HG03457 (cell line): ENCODE results near the gene NUDT1.

Experiments used
- ATAC-seq: cut with Tn5 transposase; IDR thresholded peaks from one replicate; pipeline ENCODE4 v1.9.1; 2021; ENCODE audit warnings: moderate number of reproducible peaks; ENCODE audit not compliant: unreplicated experiment

The NUDT1 gene

DNA sequence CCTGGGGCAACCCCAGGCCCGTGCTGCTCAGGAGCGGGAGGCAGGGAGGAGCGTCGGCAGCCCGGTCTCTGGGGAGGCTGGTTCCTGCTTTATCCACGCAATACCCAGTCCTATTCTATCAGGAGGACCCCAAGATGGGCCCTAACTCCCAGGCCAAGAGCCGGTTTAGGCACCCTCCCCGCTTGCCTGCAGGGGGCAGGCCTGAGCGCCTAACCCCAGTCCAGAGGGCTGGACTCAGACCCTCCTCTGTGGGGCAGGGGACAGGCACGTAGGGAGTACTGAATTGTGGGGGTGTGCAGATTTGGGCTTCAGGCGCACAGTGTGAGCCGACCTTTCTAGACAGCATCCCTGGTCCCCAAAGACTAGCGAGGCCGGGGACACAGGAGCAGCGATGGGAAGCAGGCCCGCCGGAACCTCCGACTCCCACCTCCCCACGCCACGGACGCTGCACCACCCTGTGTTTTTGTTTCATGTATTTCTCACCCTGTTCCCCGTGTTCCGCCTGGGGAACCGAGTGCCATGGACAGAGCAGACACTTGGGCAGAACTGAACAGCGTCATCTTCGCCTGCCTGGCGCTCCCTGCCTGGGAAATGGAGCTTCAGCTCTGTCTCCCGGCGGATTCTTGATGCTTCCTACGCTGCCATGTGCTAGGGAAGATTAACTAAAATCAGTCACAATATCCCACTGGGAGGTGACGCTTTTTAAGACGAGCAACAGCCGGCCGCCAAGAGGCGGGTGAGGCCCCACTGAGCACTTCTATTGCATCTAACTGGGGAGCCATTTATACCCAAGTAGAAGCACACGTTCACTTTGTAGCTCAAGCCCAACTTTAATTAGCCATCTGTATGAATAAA is 5.3 kb downstream of the NUDT1 start:
- ATAC-seq = no peak

DNA sequence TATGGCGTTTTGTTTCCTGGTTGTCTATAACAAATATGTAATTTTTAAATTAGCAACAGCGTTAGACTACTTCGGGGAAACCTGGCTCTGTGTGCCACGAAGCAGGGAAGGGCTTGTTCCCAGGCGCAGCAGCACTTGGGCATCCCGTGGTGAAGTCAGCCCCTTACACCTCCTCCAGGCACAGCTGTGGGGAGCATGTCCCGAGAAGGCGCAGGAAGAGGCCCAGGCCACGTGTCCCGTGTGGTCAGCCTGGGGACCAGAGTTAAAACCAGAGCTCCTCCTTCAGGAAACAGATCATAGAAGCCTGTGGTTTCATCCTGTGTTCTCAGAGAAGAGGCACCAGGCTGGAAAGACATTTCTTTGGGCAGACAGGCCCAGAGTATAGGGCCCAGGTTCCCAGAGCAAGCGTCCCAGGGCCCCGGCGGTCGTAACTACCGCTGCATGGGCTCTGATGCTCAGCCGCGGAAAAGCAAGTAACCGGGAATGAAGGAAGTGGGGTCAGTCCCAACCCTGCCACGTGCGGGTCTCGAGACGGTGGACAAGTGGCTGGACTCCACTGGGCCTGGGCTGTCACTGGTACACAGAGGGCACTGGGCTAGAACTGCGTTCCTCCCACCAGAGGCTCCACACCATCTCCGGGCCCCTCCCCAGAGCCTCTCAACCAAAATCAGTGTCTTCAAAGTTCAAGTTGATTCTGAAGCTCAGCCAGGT is 7.1 kb downstream of the NUDT1 start:
- no peak for ATAC-seq

DNA sequence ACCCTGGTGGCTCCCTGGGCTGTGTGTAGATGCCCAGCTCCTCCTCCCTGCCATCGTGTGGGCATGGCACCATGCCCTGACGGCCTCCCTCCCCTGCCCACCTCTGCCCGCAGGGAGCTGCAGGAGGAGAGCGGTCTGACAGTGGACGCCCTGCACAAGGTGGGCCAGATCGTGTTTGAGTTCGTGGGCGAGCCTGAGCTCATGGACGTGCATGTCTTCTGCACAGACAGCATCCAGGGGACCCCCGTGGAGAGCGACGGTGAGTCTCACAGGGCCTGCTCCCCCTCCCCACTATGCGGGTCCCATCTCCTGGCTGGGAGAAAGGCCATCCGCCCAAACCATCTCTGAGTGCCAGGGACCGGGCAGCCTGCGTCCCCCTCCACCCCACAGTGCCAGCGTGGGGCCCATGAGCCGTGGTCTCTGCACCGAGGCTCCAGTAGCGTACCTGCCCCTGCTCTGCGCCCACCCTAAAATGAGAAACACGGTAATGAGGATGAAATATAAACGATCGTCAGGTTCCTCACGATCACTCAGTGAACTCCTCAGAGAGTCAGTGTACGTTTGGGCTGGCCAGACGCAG is 7.8 kb downstream of the NUDT1 start:
- ATAC-seq = no peak

- no peak for ATAC-seq
Measured at GRCh38 chr7:2251381-2251780, 9.4 kb downstream of the NUDT1 start.

GRCh38 chr7:2251841-2252771 is 10.1 kb downstream of the NUDT1 start:
- ATAC-seq = no peak

GRCh38 chr7:2253021-2253420 is 11.0 kb downstream of the NUDT1 start:
- ATAC-seq = no peak

GRCh38 chr7:2253525-2254244 is 11.7 kb downstream of the NUDT1 start:
- ATAC-seq = no peak

- no peak for ATAC-seq
Measured at GRCh38 chr7:2254429-2255144, 12.6 kb downstream of the NUDT1 start.

DNA sequence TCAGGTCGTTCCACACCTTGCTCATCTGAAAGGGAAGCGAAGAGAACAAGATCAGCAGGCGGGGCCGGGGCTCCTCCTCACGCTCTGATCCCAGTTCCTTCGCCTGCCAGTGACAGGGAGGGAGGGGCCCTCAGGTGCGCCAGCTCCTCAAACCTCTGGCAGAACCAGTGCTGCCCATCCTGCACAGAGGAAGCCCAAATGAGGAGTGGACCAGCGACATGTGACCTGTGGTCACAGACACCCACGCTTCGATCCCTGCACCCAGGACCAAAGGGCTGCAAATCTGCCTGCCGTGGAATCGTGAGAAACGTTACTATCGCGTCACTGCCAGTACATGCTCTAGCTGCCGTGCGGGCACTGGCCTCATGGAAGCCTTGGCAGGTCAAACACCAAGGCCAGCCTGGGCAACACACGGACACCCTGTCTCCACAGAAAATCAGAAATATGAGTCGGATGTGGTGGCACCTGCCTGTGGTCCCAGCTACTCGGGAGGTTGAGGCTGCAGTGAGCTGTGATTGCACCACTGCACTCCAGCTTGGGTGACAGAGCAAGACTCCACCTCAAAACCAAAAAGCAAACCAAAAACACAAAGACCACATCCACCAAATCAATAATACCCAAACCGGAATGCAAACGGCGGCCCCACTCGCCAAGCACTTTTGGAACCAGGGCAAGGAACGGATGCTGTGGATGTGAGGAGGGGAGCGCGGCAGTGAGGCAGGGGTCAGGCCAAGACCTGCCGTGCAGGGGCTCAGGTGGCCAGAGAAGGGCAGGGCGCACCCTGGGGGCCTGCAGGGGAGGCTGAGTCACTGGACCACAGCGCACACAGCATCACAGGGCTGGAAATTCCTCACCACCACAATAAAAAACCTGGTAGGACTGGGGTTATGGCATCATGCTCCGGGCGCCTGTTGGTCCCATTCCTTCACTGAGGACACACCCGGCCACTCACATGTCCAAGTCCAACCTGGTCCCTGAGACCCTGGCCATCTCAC is 13.4 kb downstream of the NUDT1 start:
- no peak for ATAC-seq

DNA sequence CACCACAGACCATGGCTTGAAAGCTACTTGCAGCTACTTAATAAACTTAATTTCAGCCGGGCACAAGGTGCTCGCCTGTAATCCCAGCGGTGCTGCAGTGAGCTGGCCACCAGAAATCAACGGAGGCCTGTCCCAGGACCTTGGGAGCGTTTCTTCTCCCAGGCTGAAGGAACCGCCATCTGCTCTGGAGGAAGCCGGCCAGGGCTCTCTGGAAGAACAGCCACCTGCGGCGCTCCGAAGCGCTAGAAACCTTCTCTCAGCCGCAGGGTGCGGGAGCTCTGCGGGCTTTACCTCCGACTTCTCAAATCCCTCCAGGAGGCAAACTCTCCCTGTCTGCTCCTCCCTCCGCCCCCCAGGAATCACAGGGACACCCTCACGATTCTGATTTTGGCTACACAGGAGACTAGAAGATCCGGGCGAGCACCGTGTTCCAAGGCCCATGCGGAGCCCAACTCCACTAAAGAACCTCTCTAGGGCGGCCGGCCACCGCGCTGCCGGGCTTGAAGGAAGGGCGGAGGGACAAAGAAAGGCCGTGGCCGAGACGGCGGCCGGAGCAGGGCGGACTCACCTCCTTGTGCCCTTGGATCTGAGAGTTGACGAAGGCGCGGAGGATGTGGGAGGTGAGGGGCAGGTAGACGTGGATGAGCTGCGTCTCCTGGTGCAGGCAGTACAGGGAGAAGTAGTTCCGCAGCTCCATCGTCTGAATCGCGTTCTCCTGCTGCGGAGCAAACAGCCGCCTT is 14.4 kb downstream of the NUDT1 start:
- no peak for ATAC-seq

DNA sequence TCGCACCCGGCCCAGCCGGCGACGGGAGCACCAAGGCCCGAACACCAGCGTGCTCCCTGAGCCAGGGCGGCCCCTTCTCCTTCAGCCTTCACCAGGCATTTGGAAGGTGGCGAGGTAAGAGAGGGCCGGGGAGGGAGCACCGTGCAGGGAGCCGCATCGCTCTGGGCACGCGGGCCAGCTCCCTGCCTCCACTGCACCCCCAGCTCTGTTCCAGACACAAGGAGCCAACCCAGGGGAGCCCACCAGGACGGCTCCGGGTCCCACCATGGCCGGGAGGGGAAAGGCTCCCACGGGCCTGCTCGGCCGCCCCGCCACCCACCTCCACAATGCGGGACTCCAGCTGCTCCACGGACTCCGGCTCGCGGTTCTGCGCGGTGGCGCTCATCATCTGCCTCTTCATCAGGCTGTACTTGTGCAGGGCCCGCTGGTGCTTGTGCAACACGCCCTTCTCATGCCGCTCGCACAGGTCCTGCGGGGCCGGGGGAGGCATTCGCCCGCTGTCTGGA is 15.1 kb downstream of the NUDT1 start:
- ATAC-seq = no peak

GRCh38 chr7:2257651-2258050 is 15.6 kb downstream of the NUDT1 start:
- no peak for ATAC-seq

- no peak for ATAC-seq
Measured at GRCh38 chr7:2258661-2259365, 16.8 kb downstream of the NUDT1 start.

GRCh38 chr7:2259480-2259879 is 17.5 kb downstream of the NUDT1 start:
- ATAC-seq = no peak

GRCh38 chr7:2260820-2261219 is 18.8 kb downstream of the NUDT1 start:
- ATAC-seq = no peak

DNA sequence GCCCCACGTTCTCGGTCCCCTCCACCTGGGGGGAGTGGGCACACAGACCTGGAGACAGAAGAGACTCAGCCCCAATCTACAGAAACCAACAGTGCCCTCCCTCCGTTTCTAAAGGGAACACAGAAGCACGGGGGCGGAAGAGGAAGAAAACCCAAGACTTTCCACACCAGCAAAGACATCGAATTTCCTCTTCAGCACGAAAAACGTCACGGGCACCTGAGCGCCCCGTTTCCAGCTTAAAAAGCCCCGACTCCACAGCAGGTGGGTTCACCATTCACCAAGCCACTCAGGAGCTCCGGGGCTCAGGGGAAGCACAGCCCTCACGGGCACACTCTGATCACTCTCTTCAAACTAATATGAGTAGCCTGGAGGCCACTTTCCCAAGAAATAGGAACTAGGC is 19.6 kb downstream of the NUDT1 start:
- ATAC-seq = no peak

DNA sequence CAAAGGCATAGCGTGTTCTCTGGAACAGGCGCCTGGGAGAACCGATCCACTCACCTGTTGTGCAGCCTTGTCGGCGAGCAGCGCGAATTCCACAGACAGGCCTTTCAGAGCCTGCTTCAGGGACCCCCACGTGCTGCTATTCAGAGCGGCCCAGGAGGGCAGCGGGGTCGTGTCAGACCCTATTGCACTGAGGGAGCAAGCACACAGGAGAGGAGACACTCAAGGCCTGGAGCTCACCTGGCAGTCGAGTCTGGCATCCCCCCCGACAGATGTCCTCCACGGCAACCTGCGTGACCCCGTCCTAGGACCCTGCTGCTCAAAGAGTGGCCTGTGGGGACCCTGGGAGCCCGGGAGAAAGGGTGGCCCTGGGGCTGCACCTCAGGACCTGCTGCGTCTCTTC is 21.1 kb downstream of the NUDT1 start:
- ATAC-seq = no peak
